RPMI7951 (cell line): ENCODE measurements around the gene CDKN1A. TPM values are rescaled to one million over a fixed set of nuclear protein-coding genes. Genes with fewer than 3 reads are reported as not detected.
"Not testable (repeated sequence)": the region's sequence is repeated elsewhere in the genome, so short reads cannot be mapped to it uniquely, and the experiment has no call there.

ENCODE experiments used
- DNase-seq: peaks from one replicate; pipeline ENCODE4 v3.0.0-alpha.2; 2012; ENCODE audit warnings: low read depth
- total RNA-seq: library from RNA; depleted of rRNA; stranded (reverse); fragments of >200 nt; shearing (Covaris generic); gene quantifications from 2 replicates; pipeline ENCODE4 v1.2.3, GENCODE V29; 2014; rRNA removed

CDKN1A gene
- total RNA-seq, result 18.0 TPM in 2 replicates

DNA sequence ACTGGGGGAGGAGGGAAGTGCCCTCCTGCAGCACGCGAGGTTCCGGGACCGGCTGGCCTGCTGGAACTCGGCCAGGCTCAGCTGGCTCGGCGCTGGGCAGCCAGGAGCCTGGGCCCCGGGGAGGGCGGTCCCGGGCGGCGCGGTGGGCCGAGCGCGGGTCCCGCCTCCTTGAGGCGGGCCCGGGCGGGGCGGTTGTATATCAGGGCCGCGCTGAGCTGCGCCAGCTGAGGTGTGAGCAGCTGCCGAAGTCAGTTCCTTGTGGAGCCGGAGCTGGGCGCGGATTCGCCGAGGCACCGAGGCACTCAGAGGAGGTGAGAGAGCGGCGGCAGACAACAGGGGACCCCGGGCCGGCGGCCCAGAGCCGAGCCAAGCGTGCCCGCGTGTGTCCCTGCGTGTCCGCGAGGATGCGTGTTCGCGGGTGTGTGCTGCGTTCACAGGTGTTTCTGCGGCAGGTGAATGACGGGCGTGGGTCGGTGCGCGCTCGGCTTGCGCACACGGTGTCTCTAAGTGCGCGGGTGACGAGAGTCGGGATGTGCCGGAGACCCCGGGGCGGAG lies at the start of gene CDKN1A:
TSS of gene CDKN1A (plus strand) at position 227 of the 555 bp plus-strand sequence. CDS start 5,388 bp downstream, outside the sequence.
- DNase-seq, result peak; percentile 95

DNA sequence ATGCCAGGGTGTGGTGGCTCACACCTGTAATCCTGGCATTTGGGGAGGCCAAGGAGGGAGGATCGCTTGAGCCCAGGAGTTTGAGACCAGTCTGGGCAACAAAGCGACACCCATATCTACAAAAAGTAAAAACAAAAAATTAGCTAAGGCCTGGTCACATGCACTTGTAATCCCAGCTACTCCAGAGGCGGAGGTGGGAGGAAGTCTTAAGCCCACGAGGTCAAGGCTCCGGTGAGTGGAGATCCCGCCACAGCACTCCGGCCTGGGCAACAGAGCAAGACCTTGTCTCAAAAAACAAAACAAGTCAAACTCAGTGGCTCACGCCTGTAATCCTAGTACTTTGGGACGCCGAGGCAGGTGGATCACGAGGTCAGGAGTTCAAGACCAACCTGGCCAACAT lies 48.7 kb upstream of the CDKN1A start:
- DNase-seq, result no peak

- no peak for DNase-seq
These were observed 47.0 kb upstream of the CDKN1A start for GRCh38 chr6:36631326-36632011.

DNA sequence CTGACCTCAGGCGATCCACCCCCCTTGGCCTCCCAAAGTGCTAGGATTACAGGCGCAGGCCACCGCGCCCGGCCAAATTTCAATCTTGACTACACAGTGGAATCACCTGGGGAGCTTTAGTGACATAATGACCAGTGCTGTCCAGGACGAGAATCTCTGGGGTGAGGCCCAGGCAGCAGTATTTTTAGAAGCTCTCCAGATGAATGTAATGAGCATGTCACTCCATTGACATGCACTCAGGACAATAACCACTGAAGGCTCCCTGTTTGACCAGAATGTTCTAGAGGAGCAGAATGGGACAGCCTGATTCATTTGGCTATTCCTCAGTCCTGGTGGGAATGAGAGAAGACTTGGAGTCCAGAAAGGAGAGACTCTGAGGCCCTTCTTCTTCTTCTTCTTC lies 45.1 kb upstream of the CDKN1A start:
- DNase-seq, result no peak

- DNase-seq, result peak; percentile 81
These were observed 44.6 kb upstream of the CDKN1A start for GRCh38 chr6:36633915-36634314.

GRCh38 chr6:36634317-36635108 lies 44.0 kb upstream of the CDKN1A start:
- no peak for DNase-seq

DNA sequence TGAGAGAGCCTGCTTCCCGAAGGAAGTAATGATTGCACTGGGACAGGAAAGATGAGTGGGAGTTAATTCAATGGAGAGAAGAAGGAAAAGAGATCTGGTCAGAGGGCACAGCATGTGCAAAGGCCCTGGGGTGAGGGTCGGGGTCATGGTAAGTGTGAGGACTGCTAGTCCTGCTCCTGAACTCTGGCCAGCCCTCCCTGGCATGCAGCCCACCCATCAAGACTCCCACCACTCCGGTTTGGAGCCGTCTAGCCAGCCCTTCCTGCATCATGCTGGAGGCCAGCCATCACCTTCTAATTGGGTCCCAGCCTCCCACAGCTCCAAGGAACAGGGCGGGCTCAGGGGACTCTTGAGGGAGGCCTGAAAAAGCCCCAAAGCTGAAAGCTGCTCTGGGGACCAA lies 42.2 kb upstream of the CDKN1A start:
- DNase-seq, result no peak

GRCh38 chr6:36636687-36637418 lies 41.7 kb upstream of the CDKN1A start:
- DNase-seq, result no peak

- no peak for DNase-seq
These were observed 39.9 kb upstream of the CDKN1A start for GRCh38 chr6:36638579-36638978.

DNA sequence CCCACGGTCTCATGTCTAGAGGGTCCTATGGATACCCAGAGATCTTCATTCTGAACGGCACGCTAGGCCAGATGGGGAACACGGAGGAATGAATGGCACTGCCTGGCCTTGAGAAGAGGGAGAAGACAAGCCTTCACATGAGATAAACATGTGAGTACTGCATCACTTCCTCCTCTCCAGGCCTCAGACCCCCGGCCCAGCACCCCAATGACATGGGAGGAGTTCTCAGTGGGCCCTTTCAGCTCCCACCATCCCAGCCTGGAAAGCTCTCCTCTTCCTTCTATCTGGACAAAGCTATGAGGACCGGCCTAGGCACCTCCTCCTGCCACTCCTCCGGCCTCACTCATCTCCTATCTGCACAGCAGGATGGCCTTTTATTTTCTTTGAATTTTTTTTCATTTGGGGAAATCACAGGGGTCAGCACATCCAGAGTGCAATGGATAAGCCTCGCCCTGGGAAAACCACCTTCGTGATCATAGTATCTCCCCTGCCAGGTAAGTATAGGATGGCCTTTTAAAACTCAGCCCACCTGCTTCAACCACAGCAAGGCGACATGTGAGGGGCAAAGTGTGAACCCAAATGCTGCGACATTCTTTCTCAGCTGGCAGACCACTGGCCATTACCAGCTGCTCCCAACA lies 39.2 kb upstream of the CDKN1A start:
- no peak for DNase-seq

GRCh38 chr6:36641543-36641942 lies 37.0 kb upstream of the CDKN1A start:
- no peak for DNase-seq

GRCh38 chr6:36642913-36643817 lies 35.3 kb upstream of the CDKN1A start:
- DNase-seq, result peak; percentile 89

GRCh38 chr6:36643977-36644376 lies 34.5 kb upstream of the CDKN1A start:
- no peak for DNase-seq

DNA sequence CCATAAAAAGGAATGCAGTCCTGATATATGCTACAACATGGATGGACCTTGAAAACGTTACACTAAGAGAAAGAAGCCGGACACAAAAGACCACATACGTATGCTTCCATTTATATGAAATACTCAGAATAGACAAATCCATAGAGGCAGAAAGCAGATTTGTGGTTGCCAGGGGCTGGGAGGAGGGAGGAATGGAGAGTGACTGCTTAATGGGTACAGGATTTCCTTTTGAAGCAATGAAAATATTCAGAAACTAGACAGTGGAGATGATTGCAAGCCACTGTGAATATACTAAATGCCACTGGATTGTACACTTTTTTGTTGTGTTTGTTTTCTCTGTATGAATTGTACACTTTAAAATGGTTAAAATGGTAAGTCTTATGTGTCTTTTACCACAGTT lies 29.4 kb upstream of the CDKN1A start:
- DNase-seq, result no peak

- peak; percentile 40 for DNase-seq
These were observed 28.6 kb upstream of the CDKN1A start for GRCh38 chr6:36649701-36650484.

DNA sequence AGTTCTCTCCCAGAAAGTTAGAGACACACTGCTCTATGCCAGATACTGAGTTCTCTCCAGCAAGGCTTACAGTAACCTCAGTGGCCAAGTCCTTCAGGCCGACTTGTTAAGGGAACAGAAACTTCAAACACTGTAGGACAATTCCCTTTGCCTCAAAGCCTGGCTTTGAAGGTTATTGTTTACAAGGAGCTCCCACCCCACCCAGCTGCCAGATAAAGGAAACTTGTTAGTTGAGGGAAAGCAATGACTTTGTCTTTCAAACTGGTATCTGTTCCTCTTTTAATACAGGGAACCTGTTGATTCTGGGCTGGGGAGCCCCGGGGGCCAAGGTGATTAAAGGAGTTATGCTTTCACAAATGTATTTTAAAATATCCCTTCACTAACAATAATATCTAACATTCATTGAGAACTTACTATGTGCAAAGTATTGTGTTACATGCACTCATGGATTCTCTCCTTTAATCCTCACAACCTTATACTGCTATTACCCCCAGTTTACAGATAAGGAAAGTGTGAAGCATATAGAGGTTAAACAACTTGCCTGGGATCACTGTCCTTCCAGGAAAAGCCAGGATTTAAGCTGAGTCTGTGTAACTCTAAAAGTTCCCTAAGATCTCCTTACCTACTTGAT lies 27.6 kb upstream of the CDKN1A start:
- DNase-seq, result no peak

DNA sequence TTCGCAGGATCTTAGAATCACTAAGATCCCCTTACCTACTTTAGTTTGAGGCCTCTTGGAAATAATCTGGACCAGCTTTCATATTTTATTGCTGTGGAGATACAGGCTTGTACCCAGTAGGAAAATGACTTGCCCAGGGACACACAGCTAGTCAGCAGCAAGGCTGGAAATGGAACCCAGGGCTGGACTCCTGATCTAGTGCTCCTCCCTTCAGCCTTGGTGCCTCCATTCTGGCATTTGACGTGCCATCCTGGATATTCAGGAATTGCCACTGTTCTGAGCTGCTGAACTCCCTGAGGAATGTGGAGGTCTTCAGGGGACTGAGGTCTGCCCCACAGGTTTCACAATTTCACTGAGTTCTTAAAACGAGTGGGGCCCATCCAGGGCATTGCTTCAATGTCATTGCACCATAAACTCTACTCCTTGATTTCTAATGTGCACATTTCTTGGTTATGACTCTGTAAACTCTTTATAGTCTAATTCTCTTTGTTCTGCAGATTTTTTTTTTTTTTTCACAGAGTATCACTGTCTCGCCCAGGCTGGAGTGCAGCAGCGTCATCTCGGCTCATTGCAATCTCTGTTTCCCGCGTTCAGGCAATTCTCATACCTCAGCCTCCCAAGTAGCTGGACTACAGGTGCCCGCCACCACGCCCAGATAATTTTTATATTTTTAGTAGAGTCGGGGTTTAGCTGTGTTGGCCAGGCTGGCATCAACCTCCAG lies 26.7 kb upstream of the CDKN1A start:
- DNase-seq, result no peak

DNA sequence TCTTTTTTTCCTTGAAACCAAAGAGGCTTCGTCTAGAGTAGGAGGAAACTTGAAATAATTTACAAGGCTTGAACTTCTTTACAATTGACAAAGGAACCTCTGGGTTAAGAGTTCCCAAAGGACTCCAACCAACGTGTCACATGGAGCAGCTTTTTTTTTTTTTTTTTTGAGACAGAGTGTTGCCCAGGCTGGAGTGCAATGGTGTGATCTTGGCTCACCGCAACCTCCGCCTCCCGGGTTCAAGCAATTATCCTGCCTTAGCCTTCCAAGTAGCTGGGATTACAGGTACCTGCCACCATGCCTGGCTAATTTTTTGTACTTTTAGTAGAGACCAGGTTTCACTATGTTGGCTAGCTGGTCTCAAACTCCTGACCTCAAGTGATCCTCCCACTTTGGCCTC lies 24.0 kb upstream of the CDKN1A start:
- not testable (repeated sequence) for DNase-seq
